ENCODE results near the gene FLVCR2.

Gene FLVCR2

GRCh38 chr14:75539162-75539560, 39.3 kb upstream of the FLVCR2 start:
- CTCF ChIA-PET: interaction anchor here (0.7 to 1.2 kb wide), 3 partner anchors 15 to 38 kb away, joined by 3 read pairs; no protein-coding TSS in a partner anchor
- peaks cover 6% of the 10 kb centered on the region for H3K4me1 ChIP-seq (ENCODE audit: control insufficient read depth, insufficient read depth, low read length)

GRCh38 chr14:75539561-75540478, 38.6 kb upstream of the FLVCR2 start:
- ChIA-PET POLR2A (no interaction called here), CTCF (interaction anchor here (0.7 to 1.9 kb wide), 3 partner anchors 15 to 37 kb away, joined by 3 to 7 read pairs (median 4); no protein-coding TSS in a partner anchor)
- H3K4me1 ChIP-seq (ENCODE audit: control insufficient read depth, insufficient read depth, low read length): peaks cover 6% of the 10 kb centered on the region

More at GRCh38 chr14:75539162-75539560, 39.3 kb upstream of the FLVCR2 start:
- Histone ChIP-seq H3K4me3 (ENCODE audit: low read depth, low read length) (no peak overlapping the region), H3K9me3 (ENCODE audit: control insufficient read depth, insufficient read depth, low read depth, low read length) (no peaks in the 10 kb centered on the region), H3K36me3 (ENCODE audit: control insufficient read depth in 2 of 2, insufficient read depth in 1 of 2, low read length in 2 of 2) (no peaks in the 10 kb centered on the region), H3K27ac (ENCODE audit: extremely low read depth, low read depth, low read length) (no peak overlapping the region)
- TF ChIP-seq ZNF548 (tag by site-specific recombination; IDR thresholded peaks at IDR 0.05): no peak
- no peak for TF ChIP-seq ZNF692 (tag by site-specific recombination; IDR thresholded peaks at IDR 0.05)
- no peak for TF ChIP-seq ZNF146 (tag by site-specific recombination; IDR thresholded peaks at IDR 0.05)
- TF ChIP-seq ZBTB7A (tag by site-specific recombination; IDR thresholded peaks at IDR 0.05; ENCODE audit: low read depth): no peak
- TF ChIP-seq ZNF555 (tag by site-specific recombination; conservative IDR thresholded peaks at IDR 0.05): no peak
- no peak for TF ChIP-seq ZNF214 (tag by site-specific recombination; IDR thresholded peaks at IDR 0.05; ENCODE audit: borderline replicate concordance)
- peak; percentile 62; the same call in 1 of the 2 replicates for TF ChIP-seq ZNF362 (tag by site-specific recombination; IDR thresholded peaks at IDR 0.05)
- TF ChIP-seq ZNF830 (tag by site-specific recombination; IDR thresholded peaks at IDR 0.05; ENCODE audit: low read depth): no peak
- POLR2A ChIA-PET: no interaction called here

GRCh38 chr14:75540479-75540851, 38.0 kb upstream of the FLVCR2 start:
- ChIA-PET POLR2A (no interaction called here), CTCF (interaction anchor here (1.4 to 1.9 kb wide), 2 partner anchors 20 to 37 kb away, joined by 4 to 7 read pairs; no protein-coding TSS in a partner anchor)
- no peaks in the 10 kb centered on the region for H3K36me3 ChIP-seq (ENCODE audit: control insufficient read depth in 2 of 2, insufficient read depth in 1 of 2, low read length in 2 of 2)
- H3K4me1 ChIP-seq (ENCODE audit: control insufficient read depth, insufficient read depth, low read length): peaks cover 6% of the 10 kb centered on the region
- no peaks in the 10 kb centered on the region for H3K9me3 ChIP-seq (ENCODE audit: control insufficient read depth, insufficient read depth, low read depth, low read length)
- H3K27ac ChIP-seq (ENCODE audit: extremely low read depth, low read depth, low read length): no peak overlapping the region
- H3K4me3 ChIP-seq (ENCODE audit: low read depth, low read length): no peak overlapping the region
- TF ChIP-seq ZNF280D (tag by site-specific recombination; IDR thresholded peaks at IDR 0.05) (no peak), ZNF621 (tag by site-specific recombination; IDR thresholded peaks at IDR 0.05) (no peak), ZBTB10 (tag by site-specific recombination; IDR thresholded peaks at IDR 0.05) (no peak), ZBTB20 (tag by site-specific recombination; IDR thresholded peaks at IDR 0.05) (no peak), ZNF394 (tag by site-specific recombination; IDR thresholded peaks at IDR 0.05; ENCODE audit: borderline replicate concordance) (no peak)

More at GRCh38 chr14:75539561-75540478, 38.6 kb upstream of the FLVCR2 start:
- no peak overlapping the region for H3K27ac ChIP-seq (ENCODE audit: extremely low read depth, low read depth, low read length)
- no peak overlapping the region for H3K4me3 ChIP-seq (ENCODE audit: low read depth, low read length)
- 0 out of 2 replicates have a peak, but pooled peaks have one; percentile 10 for TF ChIP-seq ZIC2 (tag by site-specific recombination; IDR thresholded peaks at IDR 0.05)
- no peak for TF ChIP-seq CTCF (tag by site-specific recombination; IDR thresholded peaks at IDR 0.05)
- no peak for TF ChIP-seq ZFP37 (tag by site-specific recombination; IDR thresholded peaks at IDR 0.05)
- TF ChIP-seq ZNF623 (tag by site-specific recombination; IDR thresholded peaks at IDR 0.05): no peak
- H3K9me3 ChIP-seq (ENCODE audit: control insufficient read depth, insufficient read depth, low read depth, low read length): no peaks in the 10 kb centered on the region
- no peaks in the 10 kb centered on the region for H3K36me3 ChIP-seq (ENCODE audit: control insufficient read depth in 2 of 2, insufficient read depth in 1 of 2, low read length in 2 of 2)

Data from HEK293 (cell line).